ENCODE results near the gene SPTBN1. TPM values are rescaled to one million over a fixed set of nuclear protein-coding genes. Genes with fewer than 3 reads are reported as not detected.
A peak's percentile ranks its signal among the peaks of the same experiment; 100 is the strongest.
"Not testable (repeated sequence)": the region's sequence is repeated elsewhere in the genome, so short reads cannot be mapped to it uniquely, and the experiment has no call there.

The SPTBN1 gene
- total RNA-seq, 1 donor from 2014 or later = 217 TPM

DNA sequence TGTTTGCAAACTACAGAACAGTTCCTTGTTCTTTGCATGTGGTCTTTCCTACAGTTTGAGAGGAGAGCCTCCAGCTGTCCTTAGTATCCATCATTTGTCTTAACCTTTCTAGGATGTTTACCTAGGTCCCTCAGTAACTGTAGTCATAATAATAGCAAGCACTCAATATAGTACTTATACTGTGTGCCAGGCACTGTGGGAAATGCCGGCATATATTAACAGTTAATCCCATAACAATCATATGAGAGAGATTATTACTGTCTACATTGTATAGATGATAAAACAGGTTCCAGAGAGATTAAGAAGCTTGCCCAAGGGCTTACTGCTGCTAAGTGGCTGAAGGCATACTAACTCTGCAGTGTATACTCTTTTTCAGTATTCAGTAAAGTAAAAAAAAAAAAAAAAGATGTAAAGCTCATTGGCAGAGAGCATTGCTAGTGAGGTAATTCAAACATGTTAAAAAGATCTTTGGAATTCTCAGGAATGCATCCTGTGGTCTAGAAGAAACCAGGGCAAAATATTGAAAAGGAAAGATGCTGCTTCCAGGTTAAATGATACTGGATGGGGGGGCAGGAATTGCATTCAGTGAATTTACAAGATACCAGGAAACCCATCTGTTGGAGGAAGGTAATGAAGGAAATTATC, 72.3 kb downstream of the SPTBN1 start:
- H3K27me3 Mint-ChIP-seq (ENCODE audit: low read depth) = no peaks in the 10 kb centered on the region
- peaks cover 3% of the 10 kb centered on the region for H3K9me3 Mint-ChIP-seq
- TF ChIP-seq, protein P1, sequence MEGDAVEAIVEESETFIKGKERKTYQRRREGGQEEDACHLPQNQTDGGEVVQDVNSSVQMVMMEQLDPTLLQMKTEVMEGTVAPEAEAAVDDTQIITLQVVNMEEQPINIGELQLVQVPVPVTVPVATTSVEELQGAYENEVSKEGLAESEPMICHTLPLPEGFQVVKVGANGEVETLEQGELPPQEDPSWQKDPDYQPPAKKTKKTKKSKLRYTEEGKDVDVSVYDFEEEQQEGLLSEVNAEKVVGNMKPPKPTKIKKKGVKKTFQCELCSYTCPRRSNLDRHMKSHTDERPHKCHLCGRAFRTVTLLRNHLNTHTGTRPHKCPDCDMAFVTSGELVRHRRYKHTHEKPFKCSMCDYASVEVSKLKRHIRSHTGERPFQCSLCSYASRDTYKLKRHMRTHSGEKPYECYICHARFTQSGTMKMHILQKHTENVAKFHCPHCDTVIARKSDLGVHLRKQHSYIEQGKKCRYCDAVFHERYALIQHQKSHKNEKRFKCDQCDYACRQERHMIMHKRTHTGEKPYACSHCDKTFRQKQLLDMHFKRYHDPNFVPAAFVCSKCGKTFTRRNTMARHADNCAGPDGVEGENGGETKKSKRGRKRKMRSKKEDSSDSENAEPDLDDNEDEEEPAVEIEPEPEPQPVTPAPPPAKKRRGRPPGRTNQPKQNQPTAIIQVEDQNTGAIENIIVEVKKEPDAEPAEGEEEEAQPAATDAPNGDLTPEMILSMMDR (conservative IDR thresholded peaks at IDR 0.05) = no peak
- H3K36me3 Mint-ChIP-seq (ENCODE audit: low read depth) = peaks cover 26% of the 10 kb centered on the region
- no peak overlapping the region for H3K4me3 Mint-ChIP-seq
- H3K27ac Mint-ChIP-seq (ENCODE audit: unreplicated experiment) = no peak overlapping the region
- DNase-seq (ENCODE audit: low read depth, low spot score) = no peak
- peaks cover 33% of the 10 kb centered on the region for H3K4me1 Mint-ChIP-seq

DNA sequence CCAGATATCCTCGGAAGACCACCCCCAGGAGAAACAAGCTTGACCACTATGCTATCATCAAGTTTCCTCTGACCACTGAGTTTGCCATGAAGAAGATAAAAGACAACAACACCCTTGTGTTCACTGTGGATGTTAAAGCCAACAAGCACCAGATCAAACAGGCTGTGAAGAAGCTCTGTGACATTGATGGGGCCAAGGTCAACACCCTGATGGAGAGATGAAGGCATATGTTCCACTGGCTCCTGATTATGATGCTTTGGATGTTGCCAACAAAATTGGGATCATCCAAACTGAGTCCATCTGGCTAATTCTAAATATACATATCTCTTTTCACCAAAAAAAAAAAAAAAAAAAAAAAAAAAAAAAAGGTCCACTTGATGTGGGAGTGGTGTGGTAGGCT, 73.4 kb downstream of the SPTBN1 start:
- H3K4me3 Mint-ChIP-seq; H3K27me3 Mint-ChIP-seq (ENCODE audit: low read depth); H3K27ac Mint-ChIP-seq (ENCODE audit: unreplicated experiment); DNase-seq (ENCODE audit: low read depth, low spot score); H3K9me3 Mint-ChIP-seq: not testable (repeated sequence)
- Mint-ChIP-seq H3K36me3 (ENCODE audit: low read depth) (peaks cover 26% of the 10 kb centered on the region), H3K4me1 (peaks cover 33% of the 10 kb centered on the region)

DNA sequence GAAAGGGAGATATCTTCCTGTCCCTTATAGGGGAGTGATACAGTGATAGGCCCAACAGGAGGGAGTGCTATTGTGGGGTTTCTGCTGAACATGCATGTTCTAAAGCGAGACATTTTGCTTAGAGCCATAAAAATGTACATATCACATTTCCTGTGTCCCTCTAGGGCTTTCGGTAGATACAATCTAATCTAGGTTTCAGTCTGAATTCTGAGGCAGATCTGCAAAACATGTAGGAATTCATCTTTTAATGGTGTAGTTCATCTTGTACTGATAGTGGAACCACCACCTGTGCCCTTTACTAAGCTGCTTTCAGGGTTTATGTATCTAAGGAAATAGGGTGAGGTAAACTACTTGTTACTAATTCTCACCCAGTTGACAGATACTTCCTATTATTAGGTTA, 73.8 kb downstream of the SPTBN1 start:
- no peak overlapping the region for H3K4me3 Mint-ChIP-seq
- peaks cover 26% of the 10 kb centered on the region for H3K36me3 Mint-ChIP-seq (ENCODE audit: low read depth)
- peaks cover 33% of the 10 kb centered on the region for H3K4me1 Mint-ChIP-seq
- H3K27me3 Mint-ChIP-seq (ENCODE audit: low read depth) = no peaks in the 10 kb centered on the region
- H3K9me3 Mint-ChIP-seq = peaks cover 3% of the 10 kb centered on the region
- TF ChIP-seq, protein P1 (conservative IDR thresholded peaks at IDR 0.05) = no peak
- DNase-seq (ENCODE audit: low read depth, low spot score) = no peak
- H3K27ac Mint-ChIP-seq (ENCODE audit: unreplicated experiment) = no peak overlapping the region

DNA sequence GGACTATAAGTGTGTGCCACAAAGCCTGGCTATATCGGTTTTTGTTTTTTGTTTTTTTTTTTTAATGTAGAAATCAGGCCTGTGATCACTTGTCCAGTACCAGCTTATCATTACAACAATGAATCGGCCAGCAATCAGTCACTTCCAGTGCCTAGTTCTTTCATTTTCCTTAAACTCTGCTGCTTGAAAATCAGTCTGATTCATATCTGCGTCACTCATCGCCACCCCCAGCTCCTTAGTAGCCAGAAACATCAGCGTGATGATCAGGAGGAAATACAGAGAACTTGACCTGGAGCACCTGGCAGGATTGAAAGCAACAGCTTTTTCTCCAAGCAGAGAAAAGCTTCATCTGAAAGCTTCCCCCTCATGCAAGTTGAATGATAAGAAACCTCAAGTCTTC, 75.4 kb downstream of the SPTBN1 start:
- Mint-ChIP-seq H3K36me3 (ENCODE audit: low read depth) (peaks cover 28% of the 10 kb centered on the region), H3K4me3 (no peak overlapping the region), H3K27me3 (ENCODE audit: low read depth) (no peaks in the 10 kb centered on the region), H3K9me3 (peaks cover 3% of the 10 kb centered on the region), H3K27ac (ENCODE audit: unreplicated experiment) (no peak overlapping the region), H3K4me1 (peaks cover 33% of the 10 kb centered on the region)
- TF ChIP-seq, protein P1 (conservative IDR thresholded peaks at IDR 0.05) = no peak
- DNase-seq (ENCODE audit: low read depth, low spot score) = no peak

DNA sequence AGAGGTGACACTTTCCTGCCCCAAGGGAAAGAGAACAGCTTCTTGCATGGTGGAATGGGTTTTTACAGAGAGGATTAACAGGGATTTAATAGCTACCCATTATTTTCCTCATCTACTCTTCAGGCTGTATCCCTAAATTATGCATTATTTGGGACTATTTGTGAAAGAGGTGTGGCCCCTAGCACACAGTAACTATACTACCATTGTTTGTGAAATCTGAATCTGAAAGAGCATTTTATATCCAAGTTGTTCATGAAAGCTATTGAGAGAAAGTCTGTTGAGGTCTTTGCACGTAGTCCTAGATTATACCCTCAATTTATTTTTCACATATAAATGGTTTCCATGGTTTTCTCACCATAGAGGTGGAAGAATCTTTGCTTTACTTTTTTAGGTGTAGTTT, 78.1 kb downstream of the SPTBN1 start:
- TF ChIP-seq, protein P1 (conservative IDR thresholded peaks at IDR 0.05) = no peak
- peaks cover 3% of the 10 kb centered on the region for H3K9me3 Mint-ChIP-seq
- peaks cover 22% of the 10 kb centered on the region for H3K4me1 Mint-ChIP-seq
- no peak overlapping the region for H3K4me3 Mint-ChIP-seq
- no peak for DNase-seq (ENCODE audit: low read depth, low spot score)
- peak overlapping the region; percentile 52 for H3K27ac Mint-ChIP-seq (ENCODE audit: unreplicated experiment)
- H3K27me3 Mint-ChIP-seq (ENCODE audit: low read depth) = no peaks in the 10 kb centered on the region
- H3K36me3 Mint-ChIP-seq (ENCODE audit: low read depth) = peaks cover 13% of the 10 kb centered on the region

DNA sequence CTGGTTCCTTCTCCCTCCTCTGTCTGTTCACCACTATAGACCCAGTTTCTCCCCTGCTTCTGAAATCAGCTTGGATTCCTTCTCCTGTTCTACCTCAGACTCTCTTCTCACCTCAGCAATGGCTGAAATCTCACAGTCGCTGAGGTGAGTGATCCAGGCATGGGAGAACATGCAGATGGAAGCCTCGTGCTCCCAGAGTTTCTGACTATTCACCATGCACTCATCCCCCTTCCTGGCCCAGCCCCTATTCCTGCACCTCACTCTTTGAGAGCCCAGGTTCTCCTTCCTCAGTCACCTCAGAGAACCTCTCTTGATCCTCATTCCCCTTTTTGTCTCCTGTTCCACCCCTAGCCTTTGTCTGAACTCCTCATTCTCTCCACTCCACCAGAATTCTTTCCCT, 78.5 kb downstream of the SPTBN1 start:
- Mint-ChIP-seq H3K4me1 (peaks cover 18% of the 10 kb centered on the region), H3K27ac (ENCODE audit: unreplicated experiment) (peak overlapping the region; percentile 52), H3K4me3 (no peak overlapping the region), H3K27me3 (ENCODE audit: low read depth) (no peaks in the 10 kb centered on the region), H3K9me3 (no peaks in the 10 kb centered on the region), H3K36me3 (ENCODE audit: low read depth) (peaks cover 10% of the 10 kb centered on the region)
- TF ChIP-seq, protein P1 (conservative IDR thresholded peaks at IDR 0.05) = no peak
- no peak for DNase-seq (ENCODE audit: low read depth, low spot score)
